ENCODE data around the gene MUSTN1. TPM values are rescaled to one million over a fixed set of nuclear protein-coding genes. Genes with fewer than 3 reads are reported as not detected.

The MUSTN1 gene
- total and polyA plus RNA-seq, 2 of the 13 experiments (the other 11 are each of a cell fraction or from before 2014, with no cell fraction given), result 0.84 to 1.4 TPM

- TF ChIP-seq ZNF772 (CRISPR knock-in tag; IDR thresholded peaks at IDR 0.05) (no peak), ZNF75D (CRISPR knock-in tag; IDR thresholded peaks at IDR 0.05; ENCODE audit: borderline replicate concordance) (no peak), NFIB (CRISPR knock-in tag; IDR thresholded peaks at IDR 0.05; ENCODE audit: borderline replicate concordance) (no peak), ZNF33A (CRISPR knock-in tag; IDR thresholded peaks at IDR 0.05; ENCODE audit: borderline replicate concordance) (no peak), ZNF781 (CRISPR knock-in tag; IDR thresholded peaks at IDR 0.05; ENCODE audit: borderline replicate concordance, not compliant biosample characterization) (no peak), XBP1 (CRISPR knock-in tag; IDR thresholded peaks at IDR 0.05) (peak; percentile 16; the same call in 1 of the 2 replicates), THYN1 (CRISPR knock-in tag; IDR thresholded peaks at IDR 0.05; ENCODE audit: borderline replicate concordance, low read depth) (no peak), ZMAT5 (CRISPR knock-in tag; IDR thresholded peaks at IDR 0.05; ENCODE audit: borderline replicate concordance, low read depth) (no peak), SPEN (CRISPR knock-in tag; IDR thresholded peaks at IDR 0.05; ENCODE audit: low read depth) (no peak), ZNF644 (CRISPR knock-in tag; IDR thresholded peaks at IDR 0.05; ENCODE audit: low read depth) (0 out of 2 replicates have a peak, but pooled peaks have one; percentile 47), ZSCAN25 (CRISPR knock-in tag; IDR thresholded peaks at IDR 0.05) (no peak; the same call in 1 of the 2 replicates), ZBTB46 (CRISPR knock-in tag; IDR thresholded peaks at IDR 0.05; ENCODE audit: borderline replicate concordance) (no peak), SOX5 (CRISPR knock-in tag; IDR thresholded peaks at IDR 0.05; ENCODE audit: borderline replicate concordance) (peak; percentile 31; the same call in 1 of the 2 replicates), FOXA3 (CRISPR knock-in tag; IDR thresholded peaks at IDR 0.05) (peak; percentile 61; the same call in 1 of the 2 replicates), MYPOP (CRISPR knock-in tag; IDR thresholded peaks at IDR 0.05) (peak; percentile 40; the same call in 1 of the 2 replicates), POLR2A (IDR thresholded peaks at IDR 0.05; ENCODE audit: insufficient read depth in 1 of 2, low read depth in 2 of 2, low read length in 2 of 2) (peak in 1 of 2 experiments; percentile 66; a peak in 2 of 4 replicates), SRSF1 (optimal IDR thresholded peaks at IDR 0.05; ENCODE audit: low read depth, low read length) (no peak), ZNF773 (CRISPR knock-in tag; IDR thresholded peaks at IDR 0.05; ENCODE audit: borderline replicate concordance) (no peak), RARA (CRISPR knock-in tag; IDR thresholded peaks at IDR 0.05) (peak; percentile 82), U2AF2 (IDR thresholded peaks at IDR 0.05; ENCODE audit: low read depth, low read length) (no peak), HOXA7 (CRISPR knock-in tag; IDR thresholded peaks at IDR 0.05) (no peak), RBM39 (IDR thresholded peaks at IDR 0.05; ENCODE audit: low read depth, low read length, poor library complexity, severe bottlenecking) (no peak), KDM5A (IDR thresholded peaks at IDR 0.05; ENCODE audit: borderline replicate concordance, low read length) (no peak), ZNF335 (CRISPR knock-in tag; IDR thresholded peaks at IDR 0.05) (0 out of 2 replicates have a peak, but pooled peaks have one; percentile 40), SKIL (CRISPR knock-in tag; IDR thresholded peaks at IDR 0.05; ENCODE audit: borderline replicate concordance) (peak; percentile 45), SYNCRIP (IDR thresholded peaks at IDR 0.05; ENCODE audit: insufficient read depth, low read depth, low read length) (no peak)
Measured at GRCh38 chr3:52794612-52795099, 40.2 kb downstream of the MUSTN1 start, which contains the start of gene ITIH3 (continued).
